Measurements from ENCODE around the gene CTBP2. TPM values are rescaled to one million over a fixed set of nuclear protein-coding genes. Genes with fewer than 3 reads are reported as not detected.

The CTBP2 gene
- total RNA-seq, 2 experiments from 2014 or later: 0.40 TPM; not detected in 1

- Mint-ChIP-seq H3K36me3 (ENCODE audit: low read depth) (no peaks in the 10 kb centered on the region), H3K4me1 (no peaks in the 10 kb centered on the region), H3K27ac (no peak overlapping the region), H3K27me3 (peaks cover under 1% of the 10 kb centered on the region), H3K9me3 (no peaks in the 10 kb centered on the region), H3K4me3 (no peak overlapping the region)
- no peak for DNase-seq
- CTCF ChIA-PET: no interaction called here
- POLR2A ChIA-PET: no interaction called here
These were observed 135.7 kb downstream of the CTBP2 start for GRCh38 chr10:125024497-125025234.

- no peak overlapping the region for H3K4me3 Mint-ChIP-seq
- ChIA-PET POLR2A (no interaction called here), CTCF (no interaction called here)
- no peaks in the 10 kb centered on the region for H3K4me1 Mint-ChIP-seq
- DNase-seq: no peak
- H3K9me3 Mint-ChIP-seq: no peaks in the 10 kb centered on the region
- H3K27ac Mint-ChIP-seq: no peak overlapping the region
- peaks cover 5% of the 10 kb centered on the region for H3K27me3 Mint-ChIP-seq
- no peaks in the 10 kb centered on the region for H3K36me3 Mint-ChIP-seq (ENCODE audit: low read depth)
These were observed 136.4 kb downstream of the CTBP2 start for GRCh38 chr10:125023862-125024496.

DNA sequence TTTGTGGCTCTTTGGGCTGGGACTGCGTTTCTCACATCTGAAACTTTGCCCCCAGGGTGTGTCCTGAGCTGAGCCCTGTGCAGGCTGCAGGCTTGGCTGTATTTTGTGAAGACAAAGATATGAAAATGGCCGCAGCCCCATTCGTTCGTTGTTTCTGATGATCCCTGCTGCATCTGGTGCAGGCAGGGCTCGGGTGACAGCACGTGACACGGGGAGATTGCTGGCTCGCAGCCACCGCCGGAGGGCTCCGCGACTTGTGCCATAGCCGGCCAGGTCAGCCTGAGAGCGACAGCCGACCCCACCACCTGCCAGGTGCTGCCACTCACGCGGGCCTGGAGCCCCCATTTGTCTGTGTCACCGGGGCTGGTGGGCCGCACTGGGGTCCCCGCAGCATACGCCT is 137.1 kb downstream of the CTBP2 start:
- Mint-ChIP-seq H3K36me3 (ENCODE audit: low read depth) (no peaks in the 10 kb centered on the region), H3K9me3 (no peaks in the 10 kb centered on the region), H3K4me3 (no peak overlapping the region), H3K27me3 (peaks cover 7% of the 10 kb centered on the region), H3K4me1 (no peaks in the 10 kb centered on the region), H3K27ac (no peak overlapping the region)
- no peak for DNase-seq
- POLR2A ChIA-PET: no interaction called here
- CTCF ChIA-PET: no interaction called here

DNA sequence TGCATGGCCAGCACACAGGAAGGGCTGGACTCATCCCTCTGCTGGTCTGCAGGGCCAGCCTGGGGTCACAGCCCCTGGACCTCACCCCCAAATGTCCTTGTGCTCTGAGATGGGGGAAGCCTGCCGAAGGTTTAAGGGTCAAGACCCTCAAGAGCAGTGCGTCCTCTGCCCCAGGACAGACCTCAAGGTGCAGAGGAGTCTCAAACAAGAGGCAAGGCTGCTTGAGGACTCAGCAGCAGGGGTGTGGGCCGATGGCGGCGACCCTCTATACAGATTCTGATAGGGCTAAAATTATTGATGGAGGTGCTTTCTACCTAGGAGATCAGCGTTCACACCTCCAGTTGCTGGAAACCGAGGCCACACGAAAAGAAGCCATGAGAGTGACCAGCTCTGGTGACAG is 137.7 kb downstream of the CTBP2 start:
- CTCF ChIA-PET: no interaction called here
- Mint-ChIP-seq H3K4me1 (no peaks in the 10 kb centered on the region), H3K36me3 (ENCODE audit: low read depth) (no peaks in the 10 kb centered on the region), H3K9me3 (no peaks in the 10 kb centered on the region), H3K4me3 (no peak overlapping the region), H3K27ac (no peak overlapping the region), H3K27me3 (peaks cover 7% of the 10 kb centered on the region)
- no peak for DNase-seq
- POLR2A ChIA-PET: no interaction called here

- ChIA-PET POLR2A (no interaction called here), CTCF (no interaction called here)
- DNase-seq: no peak
- Mint-ChIP-seq H3K27ac (no peak overlapping the region), H3K9me3 (no peaks in the 10 kb centered on the region), H3K4me1 (no peaks in the 10 kb centered on the region), H3K4me3 (no peak overlapping the region), H3K27me3 (peaks cover 7% of the 10 kb centered on the region), H3K36me3 (ENCODE audit: low read depth) (no peaks in the 10 kb centered on the region)
These were observed 138.5 kb downstream of the CTBP2 start for GRCh38 chr10:125021686-125022344.

DNA sequence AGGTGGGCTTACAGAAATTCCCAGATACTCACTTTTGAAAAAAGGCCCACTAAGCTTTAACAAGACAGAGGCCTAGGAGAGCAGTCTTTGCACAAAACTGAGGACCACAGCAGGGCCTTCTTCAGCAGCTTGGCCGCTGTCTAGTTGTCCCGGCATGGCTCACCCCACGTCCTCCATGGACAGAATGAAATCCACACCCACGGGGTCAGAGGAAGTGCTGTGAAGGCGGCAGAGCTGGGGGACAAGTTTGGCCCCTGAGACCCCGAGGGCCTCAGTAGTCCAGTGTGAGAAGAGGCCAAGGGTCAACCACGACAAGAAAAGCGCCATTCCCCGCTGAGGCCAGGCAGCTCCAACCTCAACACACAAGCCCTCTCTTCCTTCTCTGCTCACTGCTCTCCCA is 139.5 kb downstream of the CTBP2 start:
- H3K27me3 Mint-ChIP-seq: peaks cover 7% of the 10 kb centered on the region
- no peaks in the 10 kb centered on the region for H3K4me1 Mint-ChIP-seq
- no peak overlapping the region for H3K27ac Mint-ChIP-seq
- H3K4me3 Mint-ChIP-seq: no peak overlapping the region
- H3K36me3 Mint-ChIP-seq (ENCODE audit: low read depth): no peaks in the 10 kb centered on the region
- ChIA-PET POLR2A (no interaction called here), CTCF (interaction anchor here (1.5 kb wide), 1 partner anchor 28 kb away, joined by 3 read pairs; no protein-coding TSS in a partner anchor)
- H3K9me3 Mint-ChIP-seq: no peaks in the 10 kb centered on the region
- no peak for DNase-seq

- Mint-ChIP-seq H3K4me3 (no peak overlapping the region), H3K27me3 (peaks cover 7% of the 10 kb centered on the region), H3K36me3 (ENCODE audit: low read depth) (no peaks in the 10 kb centered on the region), H3K4me1 (peaks cover 2% of the 10 kb centered on the region), H3K9me3 (no peaks in the 10 kb centered on the region), H3K27ac (no peak overlapping the region)
- CTCF ChIA-PET: interaction anchor here (1.5 kb wide), 1 partner anchor 28 kb away, joined by 3 read pairs; no protein-coding TSS in a partner anchor
- POLR2A ChIA-PET: no interaction called here
- DNase-seq: no peak
These were observed 140.0 kb downstream of the CTBP2 start for GRCh38 chr10:125020386-125020785.

- Mint-ChIP-seq H3K9me3 (no peaks in the 10 kb centered on the region), H3K36me3 (ENCODE audit: low read depth) (no peaks in the 10 kb centered on the region), H3K27me3 (peaks cover 9% of the 10 kb centered on the region), H3K27ac (no peak overlapping the region), H3K4me1 (peaks cover 13% of the 10 kb centered on the region), H3K4me3 (no peak overlapping the region)
- no peak for DNase-seq
- ChIA-PET CTCF (no interaction called here), POLR2A (no interaction called here)
These were observed 141.7 kb downstream of the CTBP2 start for GRCh38 chr10:125018576-125019143.

DNA sequence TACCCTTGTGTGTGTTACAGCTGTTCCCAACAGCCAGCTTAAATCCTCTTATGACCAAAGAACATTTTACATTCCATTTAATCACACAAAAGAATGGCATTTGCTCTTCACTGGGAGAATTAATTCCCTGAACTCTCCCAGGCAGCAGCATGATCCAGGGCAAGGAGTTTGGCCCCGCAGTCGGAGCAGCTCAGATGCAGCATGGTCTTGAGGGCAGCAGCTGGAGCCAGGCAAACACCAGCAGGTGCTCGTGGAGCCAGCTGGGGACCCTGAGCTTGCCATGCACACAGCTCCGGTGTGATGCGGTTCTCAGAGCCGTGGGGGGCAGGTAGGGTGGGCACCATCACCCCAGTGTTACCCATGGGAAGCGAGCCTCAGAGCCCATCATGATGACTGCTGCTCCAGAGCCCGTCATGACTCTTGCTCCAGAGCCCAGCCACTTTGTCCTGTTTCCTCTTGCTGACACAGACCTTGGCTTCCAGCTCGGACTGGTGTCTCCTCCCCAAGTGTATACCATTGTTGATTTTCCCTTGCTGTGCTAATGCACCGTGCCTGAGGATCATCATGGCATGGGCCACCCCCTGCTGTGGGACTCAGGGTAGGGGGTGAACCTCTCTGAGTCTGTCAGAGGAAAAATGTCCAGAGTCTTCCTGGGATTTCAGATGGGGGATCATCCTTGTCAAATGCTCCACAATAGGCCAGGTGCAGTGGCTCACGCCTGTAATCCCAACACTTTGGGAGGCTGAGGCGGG is 142.6 kb downstream of the CTBP2 start:
- no peak for DNase-seq
- Mint-ChIP-seq H3K36me3 (ENCODE audit: low read depth) (no peaks in the 10 kb centered on the region), H3K4me1 (peaks cover 13% of the 10 kb centered on the region), H3K4me3 (no peak overlapping the region), H3K27me3 (peaks cover 9% of the 10 kb centered on the region), H3K27ac (no peak overlapping the region), H3K9me3 (no peaks in the 10 kb centered on the region)
- ChIA-PET POLR2A (no interaction called here), CTCF (no interaction called here)

- POLR2A ChIA-PET: no interaction called here
- Mint-ChIP-seq H3K36me3 (ENCODE audit: low read depth) (no peaks in the 10 kb centered on the region), H3K4me1 (peaks cover 13% of the 10 kb centered on the region), H3K27me3 (peaks cover 9% of the 10 kb centered on the region), H3K9me3 (no peaks in the 10 kb centered on the region), H3K4me3 (no peak overlapping the region), H3K27ac (no peak overlapping the region)
- DNase-seq: no peak
- CTCF ChIA-PET: no interaction called here
These were observed 143.7 kb downstream of the CTBP2 start for GRCh38 chr10:125016611-125017202.

- H3K27me3 Mint-ChIP-seq: peaks cover 9% of the 10 kb centered on the region
- CTCF ChIA-PET: no interaction called here
- H3K27ac Mint-ChIP-seq: no peak overlapping the region
- H3K4me3 Mint-ChIP-seq: no peak overlapping the region
- no peaks in the 10 kb centered on the region for H3K36me3 Mint-ChIP-seq (ENCODE audit: low read depth)
- H3K4me1 Mint-ChIP-seq: peaks cover 13% of the 10 kb centered on the region
- H3K9me3 Mint-ChIP-seq: no peaks in the 10 kb centered on the region
- no peak for DNase-seq
- POLR2A ChIA-PET: no interaction called here
These were observed 144.2 kb downstream of the CTBP2 start for GRCh38 chr10:125016123-125016522.

- H3K9me3 Mint-ChIP-seq: no peaks in the 10 kb centered on the region
- H3K27ac Mint-ChIP-seq: no peak overlapping the region
- H3K36me3 Mint-ChIP-seq (ENCODE audit: low read depth): no peaks in the 10 kb centered on the region
- DNase-seq: peak; percentile 18
- no peak overlapping the region for H3K4me3 Mint-ChIP-seq
- POLR2A ChIA-PET: no interaction called here
- peaks cover 9% of the 10 kb centered on the region for H3K27me3 Mint-ChIP-seq
- CTCF ChIA-PET: no interaction called here
- H3K4me1 Mint-ChIP-seq: peaks cover 13% of the 10 kb centered on the region
These were observed 144.9 kb downstream of the CTBP2 start for GRCh38 chr10:125015356-125015944.

All from activated CD4-positive, alpha-beta T cell treated with anti-CD3 and anti-CD28 coated beads, Interleukin-2, amount 10 ng/mL, durations not matched to agents 7 days and 5 days (primary cell).